ENCODE results near the gene ZNF407. TPM values are rescaled to one million over a fixed set of nuclear protein-coding genes. Genes with fewer than 3 reads are reported as not detected.

ZNF407 gene
- total and polyA plus RNA-seq, 2 experiments from 2014 or later: 2.1 to 10.4 TPM

GRCh38 chr18:74714120-74714519 lies 116.5 kb downstream of the ZNF407 start:
- Histone ChIP-seq H3K4me1 (ENCODE audit: insufficient read depth) (0 out of 2 replicates have a peak, but pooled peaks cover 3% of the 10 kb centered on the region), H3K4me3 (no peak overlapping the region), H3K79me2 (replicated peaks; ENCODE audit: insufficient read depth) (no peaks in the 10 kb centered on the region), H3K27me3 (ENCODE audit: insufficient read depth) (no peaks in the 10 kb centered on the region), H3K27ac (ENCODE audit: low read depth) (no peak overlapping the region), H3K9me2 (ENCODE audit: insufficient read depth) (no peaks in the 10 kb centered on the region), H4K20me1 (replicated peaks; ENCODE audit: insufficient read depth) (no peaks in the 10 kb centered on the region), H3K36me3 (ENCODE audit: insufficient read depth) (no peaks in the 10 kb centered on the region), H3F3A (replicated peaks; ENCODE audit: low read depth) (no peaks in the 10 kb centered on the region), H2AFZ (no peak overlapping the region), H3K4me2 (no peak overlapping the region)
- no peak for TF ChIP-seq EZH2phosphoT487 (IDR thresholded peaks at IDR 0.05; ENCODE audit: unreplicated experiment)
- Mint-ChIP-seq H3K4me1 (peaks cover 25% of the 10 kb centered on the region), H3K4me3 (no peak overlapping the region), H3K36me3 (ENCODE audit: low read depth) (no peaks in the 10 kb centered on the region), H3K27me3 (ENCODE audit: insufficient read depth, low read depth, poor library complexity) (peaks cover 1% of the 10 kb centered on the region), H3K9me3 (no peaks in the 10 kb centered on the region), H3K27ac (no peak overlapping the region)
- no peak for ATAC-seq
- DNase-seq (ENCODE audit: low spot score): no peak

GRCh38 chr18:74714791-74715190 lies 117.1 kb downstream of the ZNF407 start:
- Histone ChIP-seq H4K20me1 (replicated peaks; ENCODE audit: insufficient read depth) (no peaks in the 10 kb centered on the region), H3K4me1 (ENCODE audit: insufficient read depth) (0 out of 2 replicates have a peak, but pooled peaks cover 3% of the 10 kb centered on the region), H3K4me3 (no peak overlapping the region), H3K27ac (ENCODE audit: low read depth) (no peak overlapping the region), H3K27me3 (ENCODE audit: insufficient read depth) (no peaks in the 10 kb centered on the region), H3K9me2 (ENCODE audit: insufficient read depth) (no peaks in the 10 kb centered on the region), H3K36me3 (ENCODE audit: insufficient read depth) (no peaks in the 10 kb centered on the region), H3K4me2 (no peak overlapping the region), H2AFZ (no peak overlapping the region), H3F3A (replicated peaks; ENCODE audit: low read depth) (no peaks in the 10 kb centered on the region), H3K79me2 (replicated peaks; ENCODE audit: insufficient read depth) (no peaks in the 10 kb centered on the region)
- DNase-seq (ENCODE audit: low spot score) (peak; percentile 28), ATAC-seq (peak; percentile 95)
- Mint-ChIP-seq H3K27me3 (ENCODE audit: insufficient read depth, low read depth, poor library complexity) (peaks cover 1% of the 10 kb centered on the region), H3K9me3 (no peaks in the 10 kb centered on the region; the same call in 2 of the 3 replicates), H3K27ac (no peak overlapping the region), H3K4me3 (no peak overlapping the region), H3K36me3 (ENCODE audit: low read depth) (no peaks in the 10 kb centered on the region), H3K4me1 (peaks cover 25% of the 10 kb centered on the region)
- TF ChIP-seq EZH2 (IDR thresholded peaks at IDR 0.05; ENCODE audit: low read depth, unreplicated experiment): no peak
- no peak for TF ChIP-seq ZNF114 (CRISPR knock-in tag; IDR thresholded peaks at IDR 0.05)
- no peak for TF ChIP-seq NANOG (IDR thresholded peaks at IDR 0.05; ENCODE audit: borderline replicate concordance)
- no peak for TF ChIP-seq CTCF (conservative IDR thresholded peaks at IDR 0.05; ENCODE audit: low read depth in 2 of 2)
- no peak for TF ChIP-seq ZNF331 (CRISPR knock-in tag; IDR thresholded peaks at IDR 0.05; ENCODE audit: low read depth)
- TF ChIP-seq REST (IDR thresholded peaks at IDR 0.05; ENCODE audit: unreplicated experiment): no peak
- no peak for TF ChIP-seq EZH2phosphoT487 (IDR thresholded peaks at IDR 0.05; ENCODE audit: unreplicated experiment)
- TF ChIP-seq STAT1 (IDR thresholded peaks at IDR 0.05; ENCODE audit: unreplicated experiment): no peak
- no peak for TF ChIP-seq POLR2AphosphoS5 (IDR thresholded peaks at IDR 0.05; ENCODE audit: low read depth)
- TF ChIP-seq ETS1 (IDR thresholded peaks at IDR 0.05): no peak
- TF ChIP-seq CREB1 (CRISPR knock-in tag; IDR thresholded peaks at IDR 0.05; ENCODE audit: low read depth): no peak
